Mesothelial cell of epicardium (in vitro differentiated cells): ENCODE measurements around the gene ZNF804B. TPM values are rescaled to one million over a fixed set of nuclear protein-coding genes. Genes with fewer than 3 reads are reported as not detected.

ENCODE experiments used
- DNase-seq, 2 experiments: peaks; one replicate each; pipeline ENCODE4 v3.0.0; 2021; ENCODE audit warnings: low spot score in 2 of 2; ENCODE audit not compliant: unreplicated experiment in 2 of 2
- H3K27ac Mint-ChIP-seq: 2 replicates; pipeline ENCODE4 v1.8.0; 2021; ENCODE audit warnings: mixed read lengths
- H3K27me3 Mint-ChIP-seq: 2 replicates; pipeline ENCODE4 v1.8.0; 2021; ENCODE audit warnings: low read depth, mixed read lengths
- H3K36me3 Mint-ChIP-seq: 2 replicates; pipeline ENCODE4 v1.8.0; 2021; ENCODE audit warnings: mixed read lengths
- H3K4me1 Mint-ChIP-seq: 2 replicates; pipeline ENCODE4 v1.8.0; 2021; ENCODE audit warnings: mixed read lengths
- H3K4me3 Mint-ChIP-seq: 2 replicates; pipeline ENCODE4 v1.8.0; 2021; ENCODE audit warnings: mild to moderate bottlenecking, moderate library complexity, mixed read lengths
- H3K9me3 Mint-ChIP-seq: 2 replicates; pipeline ENCODE4 v1.8.0; 2021; ENCODE audit warnings: mixed read lengths
- total RNA-seq: library from RNA; stranded (reverse); gene quantifications from 3 replicates; pipeline ENCODE4 v1.2.1, GENCODE V29; 2021
- TF ChIP-seq, protein P1 (sequence below): fragments of 200-600 bp; sonication (generic); IDR thresholded peaks from one replicate; pipeline ENCODE4 v1.5.0; 2021; ENCODE audit warnings: antibody characterized with exemption; ENCODE audit not compliant: unreplicated experiment

ZNF804B gene
- total RNA-seq, 1 donor from 2014 or later: 0.47 TPM

DNA sequence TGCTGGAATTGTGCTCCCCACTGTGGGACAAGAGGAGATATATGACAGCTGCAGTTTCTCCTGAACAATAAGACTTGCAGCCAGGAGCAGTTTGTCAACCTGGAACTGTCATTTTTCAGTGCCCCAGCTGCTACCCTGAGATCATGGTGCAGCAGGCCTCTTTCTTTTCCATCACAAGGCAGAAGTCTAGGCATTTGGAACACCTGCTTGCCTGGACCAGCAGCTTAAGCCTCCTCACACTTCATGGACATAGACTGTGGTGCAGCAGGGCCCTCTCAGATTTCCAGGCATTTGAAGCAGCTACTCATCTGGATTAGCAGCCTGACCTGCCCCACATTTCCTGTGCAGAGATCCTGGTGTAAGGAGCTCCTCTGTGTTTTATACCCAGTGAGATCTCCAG lies 486.7 kb downstream of the ZNF804B start:
- Mint-ChIP-seq H3K4me1 (no peaks in the 10 kb centered on the region), H3K36me3 (no peaks in the 10 kb centered on the region), H3K9me3 (peaks cover 15% of the 10 kb centered on the region), H3K27me3 (no peaks in the 10 kb centered on the region), H3K4me3 (no peak overlapping the region), H3K27ac (no peak overlapping the region)
- DNase-seq: no peak
- TF ChIP-seq, protein P1, sequence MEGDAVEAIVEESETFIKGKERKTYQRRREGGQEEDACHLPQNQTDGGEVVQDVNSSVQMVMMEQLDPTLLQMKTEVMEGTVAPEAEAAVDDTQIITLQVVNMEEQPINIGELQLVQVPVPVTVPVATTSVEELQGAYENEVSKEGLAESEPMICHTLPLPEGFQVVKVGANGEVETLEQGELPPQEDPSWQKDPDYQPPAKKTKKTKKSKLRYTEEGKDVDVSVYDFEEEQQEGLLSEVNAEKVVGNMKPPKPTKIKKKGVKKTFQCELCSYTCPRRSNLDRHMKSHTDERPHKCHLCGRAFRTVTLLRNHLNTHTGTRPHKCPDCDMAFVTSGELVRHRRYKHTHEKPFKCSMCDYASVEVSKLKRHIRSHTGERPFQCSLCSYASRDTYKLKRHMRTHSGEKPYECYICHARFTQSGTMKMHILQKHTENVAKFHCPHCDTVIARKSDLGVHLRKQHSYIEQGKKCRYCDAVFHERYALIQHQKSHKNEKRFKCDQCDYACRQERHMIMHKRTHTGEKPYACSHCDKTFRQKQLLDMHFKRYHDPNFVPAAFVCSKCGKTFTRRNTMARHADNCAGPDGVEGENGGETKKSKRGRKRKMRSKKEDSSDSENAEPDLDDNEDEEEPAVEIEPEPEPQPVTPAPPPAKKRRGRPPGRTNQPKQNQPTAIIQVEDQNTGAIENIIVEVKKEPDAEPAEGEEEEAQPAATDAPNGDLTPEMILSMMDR: no peak

GRCh38 chr7:89247207-89247606 lies 487.7 kb downstream of the ZNF804B start:
- Mint-ChIP-seq H3K4me1 (no peaks in the 10 kb centered on the region), H3K36me3 (no peaks in the 10 kb centered on the region), H3K27me3 (no peaks in the 10 kb centered on the region), H3K4me3 (no peak overlapping the region), H3K27ac (no peak overlapping the region), H3K9me3 (peaks cover 24% of the 10 kb centered on the region)
- DNase-seq: no peak
- TF ChIP-seq, protein P1: no peak

DNA sequence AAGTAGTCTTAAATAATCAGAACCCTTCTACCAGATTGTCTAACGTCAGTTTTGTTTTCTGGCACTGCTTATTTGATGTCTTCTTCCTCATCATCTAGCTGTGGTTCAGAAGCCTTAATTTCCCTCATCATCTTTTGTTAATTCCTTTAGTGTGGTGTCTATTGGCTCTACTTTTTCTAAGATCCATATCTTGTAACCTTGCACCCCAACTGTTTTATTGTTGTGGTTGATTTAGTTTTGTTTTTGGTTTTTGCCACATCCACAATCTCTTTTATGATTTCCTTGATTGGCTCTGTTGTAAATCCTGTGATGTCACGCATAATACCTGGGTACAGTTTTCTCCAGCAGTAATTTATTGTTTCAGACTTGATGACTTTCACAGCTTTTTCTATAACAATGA lies 499.6 kb downstream of the ZNF804B start:
- H3K36me3 Mint-ChIP-seq: no peaks in the 10 kb centered on the region
- no peak overlapping the region for H3K27ac Mint-ChIP-seq
- no peak overlapping the region for H3K4me3 Mint-ChIP-seq
- no peaks in the 10 kb centered on the region for H3K9me3 Mint-ChIP-seq
- DNase-seq: no peak
- no peaks in the 10 kb centered on the region for H3K4me1 Mint-ChIP-seq
- H3K27me3 Mint-ChIP-seq: peaks cover 1% of the 10 kb centered on the region
- TF ChIP-seq, protein P1: no peak

GRCh38 chr7:89264126-89264525 lies 504.6 kb downstream of the ZNF804B start:
- H3K36me3 Mint-ChIP-seq: no peaks in the 10 kb centered on the region
- H3K27me3 Mint-ChIP-seq: peaks cover 12% of the 10 kb centered on the region
- H3K4me3 Mint-ChIP-seq: no peak overlapping the region
- H3K27ac Mint-ChIP-seq: no peak overlapping the region
- no peaks in the 10 kb centered on the region for H3K9me3 Mint-ChIP-seq
- DNase-seq: no peak
- H3K4me1 Mint-ChIP-seq: no peaks in the 10 kb centered on the region
- TF ChIP-seq, protein P1: no peak

DNA sequence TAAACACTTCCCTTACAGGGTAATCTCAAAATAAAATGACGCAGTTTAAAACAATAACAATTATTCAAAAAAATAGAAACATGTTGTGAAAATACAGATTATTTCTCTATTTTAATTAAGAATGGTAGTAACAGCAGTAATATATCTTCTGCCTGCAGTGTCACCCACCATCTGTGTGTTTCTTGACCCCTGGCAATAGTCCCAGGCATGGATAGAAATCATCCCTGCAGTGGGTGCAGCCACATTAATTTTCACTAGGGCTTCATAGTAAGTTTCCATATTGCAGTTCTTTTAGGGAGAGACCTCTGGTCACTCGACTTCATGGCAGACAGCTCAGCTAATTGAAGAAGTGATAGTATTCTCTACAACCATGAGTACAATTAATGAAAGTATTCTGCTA lies 506.1 kb downstream of the ZNF804B start:
- no peaks in the 10 kb centered on the region for H3K36me3 Mint-ChIP-seq
- H3K9me3 Mint-ChIP-seq: peaks cover 2% of the 10 kb centered on the region
- no peak overlapping the region for H3K27ac Mint-ChIP-seq
- no peak overlapping the region for H3K4me3 Mint-ChIP-seq
- TF ChIP-seq, protein P1: no peak
- H3K27me3 Mint-ChIP-seq: peaks cover 10% of the 10 kb centered on the region
- no peak for DNase-seq
- H3K4me1 Mint-ChIP-seq: no peaks in the 10 kb centered on the region

DNA sequence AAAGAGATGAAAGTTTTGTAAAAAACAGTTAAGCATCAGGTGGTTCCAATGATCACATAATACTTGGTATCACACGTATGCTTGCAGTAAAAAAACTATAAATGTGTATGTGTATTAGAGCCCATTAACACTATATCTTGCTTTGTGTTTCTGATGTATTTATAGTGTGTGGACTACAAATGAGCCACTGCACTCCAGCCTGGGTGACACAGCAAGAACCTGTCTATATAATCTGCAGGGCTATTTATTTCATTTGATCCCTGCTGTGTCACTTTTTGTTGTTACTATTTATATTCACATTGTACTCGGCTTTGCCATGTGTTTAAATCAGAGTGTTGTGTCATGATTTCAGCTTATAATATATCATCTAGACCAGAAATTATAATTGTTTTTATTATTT lies 523.8 kb downstream of the ZNF804B start:
- TF ChIP-seq, protein P1: no peak
- Mint-ChIP-seq H3K27ac (no peak overlapping the region), H3K27me3 (no peaks in the 10 kb centered on the region), H3K36me3 (no peaks in the 10 kb centered on the region), H3K9me3 (peaks cover 4% of the 10 kb centered on the region), H3K4me3 (no peak overlapping the region), H3K4me1 (no peaks in the 10 kb centered on the region)
- DNase-seq: no peak
